DMS153 treated with DMSO at 0.1 percent for 48 hours (cell line): Measurements from ENCODE around the gene AOC1.

Experiments used
- DNase-seq: peaks from one replicate; lab custom pipeline; 2025; ENCODE audit not compliant: unreplicated experiment; lab: John Stamatoyannopoulos, UW

AOC1 gene

GRCh38 chr7:150835019-150835418 lies 17.3 kb upstream of the AOC1 start:
- no peak for DNase-seq

GRCh38 chr7:150835702-150836280 lies 16.5 kb upstream of the AOC1 start:
- DNase-seq: no peak

GRCh38 chr7:150838965-150839650 lies 13.2 kb upstream of the AOC1 start:
- DNase-seq: no peak

- DNase-seq: no peak
Observed at GRCh38 chr7:150842018-150842417, 10.3 kb upstream of the AOC1 start.

- DNase-seq: no peak
Observed at GRCh38 chr7:150842716-150843115, 9.6 kb upstream of the AOC1 start.

GRCh38 chr7:150845421-150845861 lies 6.9 kb upstream of the AOC1 start:
- DNase-seq: no peak

- no peak for DNase-seq
Observed at GRCh38 chr7:150846291-150847115, 5.8 kb upstream of the AOC1 start.

- no peak for DNase-seq
Observed at GRCh38 chr7:150847536-150847935, 4.8 kb upstream of the AOC1 start.

GRCh38 chr7:150848111-150848510 lies 4.2 kb upstream of the AOC1 start:
- no peak for DNase-seq

- no peak for DNase-seq
Observed at GRCh38 chr7:150848561-150849115, 3.7 kb upstream of the AOC1 start.

GRCh38 chr7:150849204-150849775 lies 3.0 kb upstream of the AOC1 start:
- no peak for DNase-seq

- DNase-seq: no peak
Observed at GRCh38 chr7:150850273-150850672, 2.0 kb upstream of the AOC1 start.

GRCh38 chr7:150851492-150852370 lies 586 bp upstream of the AOC1 start:
- DNase-seq: no peak

- no peak for DNase-seq
Observed at GRCh38 chr7:150854066-150855000, 2.0 kb downstream of the AOC1 start.

GRCh38 chr7:150855046-150855445 lies 2.7 kb downstream of the AOC1 start:
- DNase-seq: no peak

GRCh38 chr7:150855476-150856302 lies 3.4 kb downstream of the AOC1 start:
- DNase-seq: no peak

- no peak for DNase-seq
Observed at GRCh38 chr7:150856303-150857275, 4.3 kb downstream of the AOC1 start.
